Medulla oblongata (tissue), 1 donor: ENCODE results near the gene COA7.
"Not testable (repeated sequence)": the region's sequence is repeated elsewhere in the genome, so short reads cannot be mapped to it uniquely, and the experiment has no call there.

Source experiments
- DNase-seq: peaks from one replicate; pipeline ENCODE4 v3.0.0-alpha.2; 2015; ENCODE audit errors: extremely low spot score

The COA7 gene

DNA sequence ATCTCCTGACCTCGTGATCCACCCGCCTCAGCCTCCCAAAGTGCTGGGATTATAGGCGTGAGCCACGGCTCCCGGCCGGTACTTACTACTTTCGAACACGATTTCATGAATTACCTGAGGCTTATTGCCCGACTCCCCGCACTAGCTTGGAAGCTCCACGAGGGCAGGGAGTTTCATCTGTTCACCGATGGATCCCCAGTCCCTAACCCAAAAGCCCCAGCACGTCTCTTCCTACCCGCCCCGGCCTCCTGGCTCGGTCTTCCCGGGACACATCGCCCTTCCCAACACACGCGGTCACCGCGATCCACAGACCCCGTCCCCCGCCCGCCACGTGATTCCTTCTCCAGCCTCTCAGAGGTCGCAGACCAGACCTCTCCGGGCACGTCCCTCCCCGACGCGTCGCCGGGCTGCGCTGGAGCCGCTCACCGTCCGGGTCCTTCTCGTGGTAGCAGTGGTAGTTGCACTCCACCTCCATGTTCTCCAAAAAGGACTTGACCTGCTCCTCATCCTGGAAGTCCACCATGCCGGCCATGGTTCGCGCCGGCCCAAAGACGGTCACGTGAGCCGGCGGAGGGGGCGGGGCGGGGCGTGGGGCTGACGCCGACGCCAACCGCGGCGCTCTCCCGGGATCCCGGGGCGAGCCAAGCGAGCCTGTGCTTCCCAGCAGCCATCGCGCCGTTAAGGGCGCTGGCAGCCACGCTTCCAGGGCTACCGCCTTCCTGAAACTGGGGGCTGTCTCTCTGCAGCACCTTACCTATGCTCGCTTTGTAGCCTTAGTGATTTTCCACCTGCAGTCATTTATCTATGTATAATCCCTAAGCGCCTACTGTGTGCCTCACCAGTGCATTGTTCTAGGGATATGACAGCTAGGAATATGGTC lies at the start of gene COA7:
TSS of gene COA7 (minus strand) at position 553 of the 880 bp plus-strand sequence. CDS start at position 532, 21 bp downstream.
- DNase-seq = peak; percentile 91

DNA sequence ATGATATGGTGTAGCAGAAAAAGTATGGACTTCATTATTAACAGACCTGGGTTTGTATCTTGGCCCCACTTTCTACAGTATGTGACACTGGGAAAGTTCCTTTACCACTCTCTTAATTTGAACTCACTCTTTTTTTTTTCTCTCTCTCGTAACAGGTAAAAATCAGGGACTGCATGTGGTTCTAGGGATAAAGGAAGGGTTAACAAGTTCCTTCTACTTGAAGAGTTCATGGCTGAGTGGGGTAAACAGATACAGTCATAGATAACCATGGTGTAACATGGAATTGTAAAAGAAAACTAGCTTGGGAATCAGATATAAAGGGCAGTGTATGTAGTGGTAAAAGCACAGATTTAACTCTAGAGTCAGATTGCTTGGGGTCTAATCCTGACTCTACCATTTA lies 49.3 kb upstream of the COA7 start:
- no peak for DNase-seq

DNA sequence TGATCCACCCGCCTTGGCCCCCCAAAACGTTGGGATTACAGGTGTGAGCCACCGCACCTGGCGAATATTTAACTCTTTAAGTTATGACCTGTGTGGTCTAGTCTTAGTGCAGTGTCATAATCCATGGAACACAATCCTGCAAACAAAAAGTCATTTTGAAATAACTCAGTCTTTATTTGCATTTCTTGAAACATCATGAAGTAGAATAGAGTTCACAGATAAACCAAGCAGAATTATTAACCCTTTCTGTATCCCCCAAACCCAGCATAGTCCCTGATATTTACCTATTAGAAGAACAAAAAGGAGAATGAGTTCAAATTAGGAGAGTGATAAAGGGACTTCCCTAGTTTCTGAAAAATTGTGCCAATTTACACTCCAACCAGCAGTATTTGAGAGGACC lies 48.0 kb upstream of the COA7 start:
- DNase-seq = no peak

DNA sequence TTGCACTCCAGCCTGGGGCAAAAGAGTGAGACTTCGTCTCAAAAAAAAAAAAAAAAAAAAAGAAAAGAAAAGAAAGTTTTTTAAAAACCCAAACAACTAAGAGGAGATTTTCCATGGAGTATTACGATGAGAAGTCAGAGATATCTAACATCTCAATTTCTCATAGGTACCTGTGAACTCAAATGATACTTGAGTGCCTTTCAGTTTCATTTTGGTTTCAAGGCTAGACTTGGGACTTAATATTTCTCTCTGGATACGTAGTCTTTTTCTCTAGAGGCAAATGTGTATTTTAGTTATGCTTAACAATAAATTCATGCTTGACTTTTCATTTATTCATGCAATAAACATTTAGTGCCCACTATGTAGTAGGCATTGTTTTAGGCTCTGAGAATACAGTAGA lies 43.1 kb upstream of the COA7 start:
- DNase-seq = no peak

DNA sequence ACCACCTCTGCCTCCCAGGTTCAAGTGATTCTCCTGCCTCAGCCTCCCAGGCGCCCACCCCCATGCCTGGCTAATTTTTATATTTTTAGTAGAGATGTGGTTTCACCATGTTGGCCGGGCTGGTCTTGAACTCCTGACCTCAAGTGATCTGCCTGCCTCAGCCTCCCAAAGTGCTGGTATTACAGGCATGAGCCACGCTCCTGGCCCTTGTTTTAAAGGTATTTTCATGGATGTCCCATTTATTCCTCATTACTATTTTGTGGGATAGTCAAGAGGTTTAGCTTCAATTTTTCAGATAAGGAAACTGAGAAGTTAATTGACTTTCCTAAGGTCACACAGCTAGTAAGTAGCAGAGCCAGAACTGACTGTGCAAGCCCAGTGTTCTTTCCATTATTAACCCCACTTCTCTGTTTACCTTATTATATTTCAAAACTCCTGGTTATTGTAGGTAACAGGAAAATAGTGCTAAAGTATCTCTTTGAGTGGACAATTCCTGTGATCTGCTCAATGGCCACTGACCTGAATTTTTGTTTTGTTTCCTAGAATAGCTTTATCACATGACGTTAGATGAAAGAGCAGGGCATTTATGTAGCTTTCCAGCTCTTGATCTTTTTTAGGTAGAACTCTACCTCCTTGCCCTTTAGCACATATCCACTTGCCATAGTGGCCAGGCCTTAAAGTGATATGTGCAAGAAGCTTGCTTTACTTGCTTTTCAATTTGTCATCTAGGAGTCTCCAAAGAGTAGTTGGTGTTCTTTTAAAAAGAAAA lies 41.7 kb upstream of the COA7 start:
- DNase-seq = no peak

DNA sequence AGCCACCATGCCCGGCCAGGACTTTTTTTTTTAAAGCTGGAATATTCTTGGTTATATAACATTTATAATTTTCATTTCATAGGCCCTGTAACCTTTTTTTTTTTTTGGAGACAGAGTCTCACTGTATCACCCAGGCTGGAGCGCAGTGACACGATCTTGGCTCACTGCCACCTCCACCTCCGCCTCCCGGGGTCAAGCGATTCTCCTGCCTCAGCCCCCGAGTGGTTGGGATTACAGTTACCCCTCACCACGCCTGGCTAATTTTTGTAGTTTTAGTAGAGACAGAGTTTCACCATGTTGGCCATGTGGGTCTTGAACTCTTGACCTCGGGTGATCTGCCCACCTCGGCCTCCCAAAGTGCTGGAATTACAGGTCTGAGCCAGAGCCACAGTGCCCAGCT lies 40.7 kb upstream of the COA7 start:
- no peak for DNase-seq

DNA sequence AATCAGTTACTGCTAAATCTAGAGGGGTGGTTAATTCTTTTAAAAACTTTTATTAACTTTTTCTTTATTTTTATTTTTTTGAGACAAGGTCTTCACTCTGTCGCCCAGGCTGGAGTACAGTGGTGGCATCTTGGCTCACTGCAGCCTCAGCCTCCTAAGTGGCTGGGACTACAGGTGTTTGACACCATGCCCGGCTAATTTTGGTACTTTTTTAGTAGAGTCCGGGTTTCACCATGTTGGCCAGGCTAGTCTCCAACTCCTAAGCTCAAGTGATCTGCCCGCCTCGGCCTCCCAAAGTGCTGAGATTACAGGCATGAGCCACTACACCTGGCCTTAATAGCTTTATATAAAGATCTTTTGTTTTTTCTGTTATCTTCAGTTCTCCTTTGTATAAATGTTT lies 40.0 kb upstream of the COA7 start:
- DNase-seq = no peak

DNA sequence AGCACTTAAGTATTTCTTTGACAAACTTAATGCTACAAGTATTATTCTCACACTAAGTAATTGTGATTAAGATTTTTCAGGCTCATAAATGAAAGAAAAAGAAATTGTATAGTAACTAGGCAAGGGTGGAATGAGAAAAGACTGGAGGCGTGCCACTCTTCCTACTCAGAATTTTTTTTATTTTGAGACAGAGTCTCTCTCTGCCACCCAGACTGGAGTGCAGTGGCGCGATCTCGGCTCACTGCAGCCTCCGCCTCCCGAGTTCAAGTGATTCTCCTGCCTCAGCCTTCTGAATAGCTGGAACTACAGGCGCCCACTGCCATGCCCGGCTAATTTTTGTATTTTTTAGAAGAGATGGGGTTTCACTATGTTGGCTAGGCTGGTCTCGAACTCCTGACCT lies 37.2 kb upstream of the COA7 start:
- DNase-seq = not testable (repeated sequence)

DNA sequence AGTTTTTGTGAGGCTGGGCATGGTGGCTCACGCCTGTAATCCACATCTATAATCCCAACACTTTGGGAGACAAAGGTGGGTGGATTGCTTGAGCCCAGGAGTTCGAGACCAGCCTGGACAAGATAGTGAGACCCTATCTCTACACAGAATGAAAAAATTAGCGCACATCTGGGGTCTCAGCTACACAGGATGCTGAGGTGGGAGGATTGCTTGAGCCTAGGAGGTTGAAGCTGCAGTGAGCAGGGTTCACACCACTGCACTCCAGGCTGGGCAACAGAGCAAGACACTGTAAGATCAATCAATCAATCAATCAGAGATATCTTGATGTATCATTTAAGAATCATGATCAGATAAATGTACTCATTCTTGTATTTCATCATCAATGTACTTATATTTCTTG lies 35.2 kb upstream of the COA7 start:
- no peak for DNase-seq

DNA sequence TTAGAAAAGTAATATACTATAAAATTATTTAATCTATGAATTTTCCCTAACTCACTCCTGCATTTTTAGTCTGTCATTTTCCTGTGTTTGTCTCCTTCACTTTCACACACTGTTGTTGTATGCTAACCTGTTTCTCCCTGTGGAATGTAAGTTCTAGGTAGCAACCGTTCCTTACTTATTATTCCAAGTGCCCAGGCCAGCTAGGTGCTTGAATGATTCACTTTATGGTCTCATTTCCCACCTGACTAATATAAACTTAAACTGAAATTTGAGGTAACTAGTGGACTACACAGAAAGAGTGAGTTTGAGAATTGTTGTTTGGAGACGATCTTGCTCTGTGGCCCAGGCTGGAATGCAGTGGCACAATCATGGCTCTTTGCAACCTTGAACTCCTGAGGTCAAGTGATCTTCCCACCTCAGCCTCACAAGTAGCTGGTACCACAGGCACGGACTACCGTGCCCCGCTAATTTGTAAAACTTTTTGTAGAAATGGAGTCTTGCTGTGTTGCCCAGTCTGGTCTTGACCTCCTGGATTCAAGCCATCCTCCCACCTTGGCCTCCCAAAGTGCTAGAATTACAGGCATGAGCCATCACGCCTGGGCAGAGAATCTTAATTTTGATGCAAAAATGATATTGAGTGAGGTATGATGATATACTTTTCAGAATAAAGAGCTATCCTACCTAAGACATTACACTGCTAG lies 30.0 kb upstream of the COA7 start:
- DNase-seq = no peak

DNA sequence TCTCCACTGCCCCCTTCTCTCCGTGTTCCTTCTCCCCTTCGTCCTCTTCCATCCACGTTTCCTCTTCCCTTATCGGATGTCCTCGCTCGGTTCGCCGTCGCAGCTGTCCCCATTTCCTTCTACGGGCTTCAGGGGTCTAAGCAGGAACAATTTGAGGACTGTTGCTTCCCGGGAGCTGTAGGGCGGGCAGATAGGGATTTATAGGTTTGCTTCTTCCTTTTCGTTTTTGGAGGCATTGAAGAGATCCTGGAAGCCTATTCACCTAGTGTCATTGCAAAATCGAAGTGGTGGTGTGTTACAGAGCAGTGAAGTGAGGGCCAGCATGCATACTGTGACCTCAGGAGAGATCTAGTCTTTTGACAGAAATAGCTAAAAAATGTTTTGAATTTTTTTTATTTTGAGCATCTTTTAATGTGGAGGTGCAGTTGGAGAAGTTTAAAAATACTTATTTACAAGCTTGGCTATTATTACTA lies 29.0 kb upstream of the COA7 start:
- no peak for DNase-seq

DNA sequence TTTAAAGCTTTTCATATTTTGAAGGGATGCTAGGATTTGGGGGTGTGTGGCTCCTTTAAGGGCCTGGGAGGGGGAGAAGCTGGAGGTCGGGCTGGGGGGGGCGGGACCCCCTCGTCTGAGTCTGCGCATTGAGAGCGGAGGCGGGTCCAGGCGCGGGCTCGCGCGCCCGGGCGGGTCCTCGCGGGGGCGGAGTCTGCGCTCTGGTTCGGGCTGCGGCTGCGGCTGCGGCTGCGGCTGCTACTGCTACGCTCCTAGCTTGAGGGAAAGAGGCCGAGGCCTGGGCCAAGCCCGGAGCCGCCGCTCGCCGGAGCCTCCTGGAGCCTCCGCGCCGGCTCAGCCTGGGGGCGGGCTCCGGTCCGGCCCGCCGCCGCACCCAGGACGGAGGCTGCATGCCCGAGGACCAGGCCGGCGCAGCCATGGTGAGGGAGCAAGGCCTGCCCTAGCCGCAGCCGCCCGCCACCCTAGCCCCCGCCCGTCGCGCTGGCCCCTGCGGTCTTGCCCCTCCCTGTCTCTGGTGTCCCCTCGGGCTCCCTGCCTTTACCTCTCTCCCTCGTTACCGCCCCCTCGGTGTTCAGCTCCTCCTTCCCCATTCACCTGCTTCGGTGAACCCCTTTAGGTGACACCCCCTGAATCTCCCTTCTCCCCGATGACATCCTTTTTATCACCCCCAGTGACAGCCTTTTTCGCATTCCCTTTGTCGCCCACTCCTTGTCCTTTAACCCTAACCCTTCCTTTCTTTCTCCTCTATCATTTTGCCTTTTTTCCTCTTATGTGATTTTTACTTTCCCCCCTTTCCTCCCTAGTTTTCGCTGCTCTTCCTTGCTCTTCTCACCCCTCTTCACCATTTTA lies 28.3 kb upstream of the COA7 start, which contains the start of gene ZYG11B:
TSS of gene ZYG11B (plus strand) at position 189 of the 849 bp plus-strand sequence. CDS start at position 390, 201 bp downstream.
- peak; percentile 83 for DNase-seq

DNA sequence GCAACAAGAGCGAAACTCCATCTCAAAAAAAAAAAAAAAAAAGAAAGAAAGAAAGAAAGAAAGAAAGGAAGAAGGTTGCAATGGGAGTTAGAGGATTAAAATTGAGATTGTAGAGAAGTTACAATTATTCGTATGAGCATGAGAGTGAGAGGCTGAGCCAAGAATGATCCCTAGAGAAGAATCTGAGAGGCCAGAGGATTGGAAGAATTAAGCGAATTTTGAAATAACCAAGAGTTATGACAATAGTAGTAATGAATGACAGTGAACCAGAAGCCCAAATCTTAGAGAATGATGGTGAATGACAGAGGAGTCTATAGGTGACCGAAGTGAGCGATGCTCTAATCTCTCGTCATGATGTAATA lies 27.7 kb upstream of the COA7 start:
- DNase-seq = no peak

DNA sequence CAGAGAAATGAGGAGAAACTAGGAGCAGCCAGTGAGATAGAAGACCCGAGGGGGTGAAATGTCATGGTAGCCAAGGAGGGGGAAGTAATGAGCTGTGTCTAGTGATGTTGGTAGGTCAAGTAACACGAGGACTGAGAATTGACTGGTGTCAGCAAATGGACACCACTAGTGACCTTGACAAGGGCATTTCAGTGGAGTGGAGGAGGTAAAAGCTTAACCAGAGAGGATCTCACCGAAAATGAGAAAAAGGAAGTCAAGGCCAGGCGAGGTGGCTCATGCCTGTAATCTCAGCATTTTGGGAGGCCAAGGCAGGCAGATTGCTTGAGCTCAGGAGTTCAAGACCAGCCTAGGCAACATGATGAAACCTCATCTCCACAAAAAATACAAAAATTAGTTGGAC lies 25.1 kb upstream of the COA7 start:
- DNase-seq = no peak

DNA sequence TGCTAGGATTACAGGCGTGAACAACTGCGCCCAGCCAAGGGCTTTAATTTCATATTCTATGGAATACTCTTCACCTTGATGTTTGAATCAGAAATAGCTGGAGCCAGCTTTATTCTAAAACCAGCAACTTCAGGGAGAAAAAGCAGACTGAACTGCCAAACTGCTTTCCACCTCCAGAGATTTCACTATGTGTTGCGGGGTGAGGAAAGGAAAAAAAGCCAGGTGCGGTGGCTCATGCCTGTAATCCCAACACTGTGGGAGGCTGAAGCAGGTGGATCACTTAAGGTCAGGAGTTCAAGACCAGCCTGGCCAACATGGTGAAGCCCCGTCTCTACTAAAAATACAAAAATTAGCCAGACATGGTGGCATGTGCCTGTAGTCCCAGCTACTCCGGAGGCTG lies 17.1 kb upstream of the COA7 start:
- DNase-seq = not testable (repeated sequence)

DNA sequence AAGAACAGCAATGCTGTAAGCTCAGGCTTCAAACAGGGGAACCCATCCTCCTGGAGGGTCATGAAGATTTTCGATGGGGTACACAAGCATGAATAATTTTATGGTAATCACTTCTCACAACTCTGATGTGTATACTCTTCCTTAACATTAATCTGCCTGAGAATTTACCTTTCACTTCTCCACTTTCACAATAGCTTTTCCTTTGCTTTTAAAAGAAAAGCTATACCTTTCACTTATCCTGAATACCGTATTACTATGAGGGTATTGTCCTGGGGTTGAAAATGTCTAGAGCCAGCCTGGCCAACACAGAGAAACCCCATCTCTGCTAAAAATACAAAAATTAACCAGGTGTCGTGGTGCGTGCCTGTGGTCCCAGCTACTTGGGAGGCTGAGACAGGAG lies 15.4 kb upstream of the COA7 start:
- no peak for DNase-seq

DNA sequence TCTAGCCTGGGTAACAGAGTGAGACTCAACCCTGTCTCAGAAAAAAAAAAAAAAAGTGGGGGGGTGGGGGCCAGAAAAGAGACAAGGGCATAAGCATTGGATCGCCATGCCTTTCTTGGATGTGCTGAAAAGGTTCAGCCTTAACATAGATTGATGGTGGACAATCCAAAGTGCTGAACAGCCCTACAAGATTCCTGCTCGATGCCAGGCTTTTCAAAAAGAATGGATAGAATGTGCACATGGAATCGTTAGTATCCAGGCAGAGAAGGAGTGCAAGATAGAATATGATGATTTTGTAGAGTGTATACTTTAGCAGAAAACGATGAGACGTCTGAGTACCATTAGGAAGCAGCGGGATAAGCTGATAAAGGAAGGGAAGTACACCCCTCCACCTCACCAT lies 10.9 kb upstream of the COA7 start:
- no peak for DNase-seq

DNA sequence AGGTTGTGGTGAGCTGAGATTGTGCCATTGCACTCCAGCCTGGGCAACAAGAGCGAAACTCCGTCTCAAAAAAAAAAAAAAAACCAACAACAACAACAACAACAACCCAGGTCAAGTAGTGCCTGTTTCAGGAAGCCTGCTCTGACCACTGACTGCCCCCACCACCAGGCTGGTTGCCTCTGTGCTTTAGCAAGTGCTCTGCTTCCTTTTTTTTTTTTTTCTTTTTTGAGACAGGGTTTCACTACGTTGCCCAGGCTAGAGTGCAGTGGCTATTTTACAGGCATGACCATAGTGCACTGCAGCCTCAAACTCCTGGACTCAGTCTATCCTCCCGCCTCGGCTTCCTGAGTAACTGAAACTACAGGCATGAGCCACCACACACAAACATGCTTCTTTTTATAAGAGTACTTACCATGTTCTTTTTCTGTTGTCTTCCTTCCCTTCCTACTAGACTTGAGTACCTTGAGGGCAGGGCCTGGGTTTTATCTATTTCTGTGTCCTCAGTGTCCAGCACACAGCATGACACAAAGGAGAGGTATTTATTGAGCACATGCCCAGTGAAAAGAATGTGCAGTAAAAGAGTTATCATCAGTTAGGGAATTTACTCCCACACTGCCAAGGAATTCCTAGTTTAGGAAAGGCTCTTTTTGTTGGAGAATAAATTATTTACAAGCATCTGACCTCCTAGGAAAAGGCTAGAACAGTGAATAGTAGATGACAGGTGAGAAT lies 9.9 kb upstream of the COA7 start:
- peak; percentile 27 for DNase-seq

DNA sequence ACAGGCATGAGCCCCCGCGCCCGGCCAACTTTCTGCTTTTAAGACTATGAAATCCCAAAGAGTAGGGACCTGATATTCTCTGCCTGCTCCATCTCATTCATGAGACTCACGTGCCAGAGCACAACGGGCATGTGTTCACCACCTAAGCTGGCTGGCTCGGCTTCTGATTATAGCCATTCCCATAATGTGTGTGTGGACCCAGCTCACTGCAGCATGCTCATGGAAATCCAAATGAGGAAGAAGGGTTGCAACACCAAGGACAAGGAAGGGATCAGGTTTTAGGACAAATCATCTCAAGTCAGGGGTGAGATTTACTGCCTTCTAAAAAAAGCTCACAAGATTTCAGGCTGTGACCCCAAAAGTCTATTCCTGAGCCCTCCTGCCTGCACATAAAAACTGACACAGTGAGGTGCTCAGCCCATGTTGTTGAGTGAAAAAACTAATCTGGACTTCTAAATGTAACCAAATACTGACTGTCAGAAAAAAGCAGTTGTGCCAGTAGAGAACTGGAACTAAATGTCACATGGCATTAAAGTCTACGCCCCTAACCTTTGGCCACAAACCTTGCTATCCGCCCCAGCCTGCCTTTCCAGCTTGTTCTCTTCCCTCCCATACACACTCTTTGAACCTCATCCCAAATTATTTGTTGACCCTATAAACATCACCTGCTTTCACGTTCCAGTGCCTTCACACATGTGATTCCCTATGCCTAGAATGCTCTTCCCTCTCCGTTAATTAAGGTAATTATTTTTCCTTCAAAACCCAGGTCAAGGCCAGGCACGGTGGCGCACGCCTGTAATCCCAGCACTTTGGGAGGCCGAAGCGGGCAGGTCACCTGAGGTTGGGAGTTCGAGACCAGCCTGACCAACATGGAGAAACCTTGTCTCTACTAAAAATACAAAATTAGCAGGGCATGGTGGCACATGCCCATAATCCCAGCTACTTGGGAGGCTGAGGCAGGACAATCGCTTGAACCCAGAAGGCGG lies 9.1 kb upstream of the COA7 start:
- DNase-seq = peak; percentile 21
